HepG2 (cell line): ENCODE measurements around the gene PHTF2.

Source experiments
- EED ChIP-seq: sonication (generic); formaldehyde crosslinking; IDR thresholded peaks from 2 replicates; pipeline ENCODE4 v1.5.0; 2020; ENCODE audit warnings: mild to moderate bottlenecking, missing genetic modification reagents
- RARG ChIP-seq: sonication (generic); formaldehyde crosslinking; IDR thresholded peaks from 2 replicates; pipeline ENCODE4 v1.4.0; 2020; ENCODE audit warnings: low read depth, mild to moderate bottlenecking, missing genetic modification reagents
- TF ChIP-seq, protein P1 (sequence below): sonication (generic); formaldehyde crosslinking; IDR thresholded peaks from 2 replicates; pipeline ENCODE4 v1.4.0; 2020; ENCODE audit warnings: mild to moderate bottlenecking, missing genetic modification reagents

DNA sequence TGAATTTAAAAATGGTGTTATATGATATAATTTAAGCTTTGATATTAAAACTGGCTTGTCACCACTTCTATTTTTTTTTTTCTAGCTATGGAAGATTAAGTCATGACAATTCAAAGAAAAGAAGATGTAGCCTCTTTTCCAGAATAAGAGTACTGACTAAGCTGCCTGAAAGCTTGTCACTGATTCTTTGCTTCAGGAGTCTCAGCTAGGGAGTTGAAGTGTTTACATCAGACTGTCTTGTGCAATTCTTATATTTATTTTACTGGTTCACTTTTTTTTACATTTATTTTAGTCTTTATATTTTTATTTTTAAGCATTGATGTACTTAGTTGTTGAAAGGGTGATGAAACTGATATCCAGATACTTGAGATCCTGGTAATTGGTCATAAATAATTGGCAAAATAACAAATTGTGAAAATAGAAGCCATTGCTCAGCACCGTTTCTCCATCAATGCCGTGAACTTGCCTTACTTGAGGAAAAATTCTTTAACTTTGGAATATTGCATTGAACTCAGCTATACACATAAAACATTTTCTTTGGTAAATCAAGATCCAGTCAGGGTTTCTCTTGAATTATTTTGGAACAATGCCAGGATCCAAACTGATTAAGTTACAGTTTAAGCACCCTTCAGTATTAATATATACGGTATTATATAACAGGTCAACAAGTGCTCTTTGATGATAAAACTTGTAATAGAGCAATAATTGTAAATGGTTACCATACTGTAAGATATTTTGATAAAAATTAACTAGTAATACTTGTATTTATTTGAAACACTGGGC is 156.4 kb downstream of the PHTF2 start:
- TF ChIP-seq, protein P1, sequence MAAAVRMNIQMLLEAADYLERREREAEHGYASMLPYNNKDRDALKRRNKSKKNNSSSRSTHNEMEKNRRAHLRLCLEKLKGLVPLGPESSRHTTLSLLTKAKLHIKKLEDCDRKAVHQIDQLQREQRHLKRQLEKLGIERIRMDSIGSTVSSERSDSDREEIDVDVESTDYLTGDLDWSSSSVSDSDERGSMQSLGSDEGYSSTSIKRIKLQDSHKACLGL: no peak
- TF ChIP-seq EED (CRISPR knock-in tag) (no peak), RARG (CRISPR knock-in tag) (no peak)
